Hepatocyte (in vitro differentiated cells): Measurements from ENCODE around the gene WNT1. TPM values are rescaled to one million over a fixed set of nuclear protein-coding genes. Genes with fewer than 3 reads are reported as not detected.

Experiments used
- DNase-seq: peaks from one replicate; pipeline ENCODE4 v3.0.0-alpha.2; 2016; ENCODE audit warnings: low spot score
- H2AFZ ChIP-seq: fragments of 200-600 bp; sonication (generic); 2 replicates; pipeline ENCODE4 v1.6.0; 2016; ENCODE audit warnings: antibody characterized with exemption, mild to moderate bottlenecking
- H3K27ac ChIP-seq: fragments of 200-600 bp; sonication (generic); 2 replicates; pipeline ENCODE4 v1.5.1; 2016; ENCODE audit warnings: mild to moderate bottlenecking
- H3K27me3 ChIP-seq: fragments of 200-600 bp; sonication (generic); 2 replicates; pipeline ENCODE4 v1.6.1; 2016
- H3K36me3 ChIP-seq: fragments of 200-600 bp; sonication (generic); replicated peaks from 2 replicates; pipeline ENCODE4 v1.5.1; 2016; ENCODE audit warnings: low read depth; ENCODE audit not compliant: insufficient read depth
- H3K4me1 ChIP-seq: fragments of 200-600 bp; sonication (generic); 2 replicates; pipeline ENCODE4 v1.5.1; 2016; ENCODE audit warnings: mild to moderate bottlenecking, moderate library complexity; ENCODE audit not compliant: insufficient read depth
- H3K4me2 ChIP-seq: fragments of 200-600 bp; sonication (generic); 2 replicates; pipeline ENCODE4 v1.6.0; 2016
- H3K4me3 ChIP-seq: fragments of 200-600 bp; sonication (generic); 2 replicates; pipeline ENCODE4 v1.5.1; 2016; ENCODE audit warnings: mild to moderate bottlenecking
- H3K79me2 ChIP-seq: fragments of 200-600 bp; sonication (generic); 2 replicates; pipeline ENCODE4 v1.6.0; 2017; ENCODE audit warnings: mild to moderate bottlenecking
- H3K9me2 ChIP-seq: fragments of 200-600 bp; sonication (generic); replicated peaks from 2 replicates; pipeline ENCODE4 v1.6.0; 2017; ENCODE audit warnings: mild to moderate bottlenecking; ENCODE audit not compliant: insufficient read depth
- H3K9me3 ChIP-seq: fragments of 200-600 bp; sonication (generic); 2 replicates; pipeline ENCODE4 v1.5.1; 2016; ENCODE audit warnings: low read depth, mild to moderate bottlenecking
- H4K20me1 ChIP-seq: fragments of 200-600 bp; sonication (generic); 2 replicates; pipeline ENCODE4 v1.6.0; 2016; ENCODE audit warnings: mild to moderate bottlenecking; ENCODE audit not compliant: insufficient read depth, poor library complexity, severe bottlenecking
- CTCF ChIP-seq: fragments of 200-600 bp; sonication (generic); IDR thresholded peaks from 2 replicates; pipeline ENCODE4 v1.5.1; 2016; ENCODE audit warnings: antibody characterized with exemption, mild to moderate bottlenecking; ENCODE audit not compliant: poor library complexity
- EZH2 ChIP-seq: fragments of 200-600 bp; sonication (generic); IDR thresholded peaks from 2 replicates; pipeline ENCODE4 v1.6.1; 2016; ENCODE audit warnings: antibody characterized with exemption, mild to moderate bottlenecking, borderline replicate concordance
- EZH2phosphoT487 ChIP-seq: fragments of 200-600 bp; sonication (generic); IDR thresholded peaks from one replicate; pipeline ENCODE4 v1.6.1; 2018; ENCODE audit warnings: antibody characterized with exemption, mild to moderate bottlenecking, low read depth, moderate library complexity; ENCODE audit not compliant: unreplicated experiment, severe bottlenecking
- WGBS: methylation state at CpG from one replicate; pipeline ENCODE4 v1.1.6; 2016; ENCODE audit warnings: low lambda C conversion rate; ENCODE audit errors: missing lambda C conversion rate; 5-methylcytosine and 5-hydroxymethylcytosine counted together
- polyA plus RNA-seq: library from polyadenylated mRNA; unstranded; fragments of >200 nt; fragmentation: Nextera tagmentation; extraction: Ambion mirVana; gene quantifications from 2 replicates; pipeline ENCODE4 v1.2.1, GENCODE V29; 2016
- total RNA-seq: library from RNA; depleted of rRNA; stranded (reverse); fragments of >200 nt; gene quantifications from 2 replicates; pipeline ENCODE4 v1.2.3, GENCODE V29; 2014

WNT1 gene
- total and polyA plus RNA-seq, 2 experiments from 2014 or later: not detected

GRCh38 chr12:48991247-48992050 is 13.3 kb downstream of the WNT1 start:
- DNase-seq: no peak

GRCh38 chr12:48993787-48994186 is 15.7 kb downstream of the WNT1 start:
- H3K4me3 ChIP-seq: no peak overlapping the region
- no peaks in the 10 kb centered on the region for H3K9me3 ChIP-seq
- WGBS: 55% methylated on average over 3 of the region's 3 CpGs
- H4K20me1 ChIP-seq: no peaks in the 10 kb centered on the region
- no peaks in the 10 kb centered on the region for H3K79me2 ChIP-seq
- DNase-seq: no peak
- H3K4me1 ChIP-seq: peaks cover 6% of the 10 kb centered on the region
- no peak overlapping the region for H2AFZ ChIP-seq
- no peak for TF ChIP-seq EZH2phosphoT487
- no peak overlapping the region for H3K27ac ChIP-seq
- peaks cover 58% of the 10 kb centered on the region for H3K27me3 ChIP-seq
- H3K36me3 ChIP-seq: no peaks in the 10 kb centered on the region
- no peaks in the 10 kb centered on the region for H3K9me2 ChIP-seq
- no peak overlapping the region for H3K4me2 ChIP-seq

More at GRCh38 chr12:48991247-48992050, 13.3 kb downstream of the WNT1 start:
- Histone ChIP-seq H3K27ac (no peak overlapping the region), H3K9me2 (no peaks in the 10 kb centered on the region), H3K27me3 (peaks cover 62% of the 10 kb centered on the region), H3K36me3 (no peaks in the 10 kb centered on the region), H3K4me1 (no peaks in the 10 kb centered on the region), H3K4me2 (no peak overlapping the region), H2AFZ (no peak overlapping the region), H3K79me2 (no peaks in the 10 kb centered on the region), H4K20me1 (no peaks in the 10 kb centered on the region), H3K4me3 (no peak overlapping the region), H3K9me3 (no peaks in the 10 kb centered on the region)
- no peak for TF ChIP-seq EZH2
- TF ChIP-seq CTCF: no peak
- no peak for TF ChIP-seq EZH2phosphoT487
- 70% methylated on average over 8 of the region's 8 CpGs for WGBS

- H3K9me2 ChIP-seq: no peaks in the 10 kb centered on the region
- no peak overlapping the region for H3K27ac ChIP-seq
- no peak for DNase-seq
- TF ChIP-seq EZH2phosphoT487 (no peak), EZH2 (no peak)
- no peaks in the 10 kb centered on the region for H3K36me3 ChIP-seq
- no peak overlapping the region for H3K4me2 ChIP-seq
- H3K79me2 ChIP-seq: no peaks in the 10 kb centered on the region
- H4K20me1 ChIP-seq: no peaks in the 10 kb centered on the region
- H3K27me3 ChIP-seq: peaks cover 55% of the 10 kb centered on the region
- H3K9me3 ChIP-seq: no peaks in the 10 kb centered on the region
- H2AFZ ChIP-seq: no peak overlapping the region
- peaks cover 12% of the 10 kb centered on the region for H3K4me1 ChIP-seq
- 48% methylated on average over 16 of the region's 32 CpGs for WGBS
- no peak overlapping the region for H3K4me3 ChIP-seq
These were observed 16.3 kb downstream of the WNT1 start for GRCh38 chr12:48994224-48995085.

GRCh38 chr12:48995086-48995879 is 17.2 kb downstream of the WNT1 start:
- no peak overlapping the region for H2AFZ ChIP-seq
- no peaks in the 10 kb centered on the region for H3K9me3 ChIP-seq
- 15% methylated on average over 32 of the region's 32 CpGs for WGBS
- peak overlapping the region; percentile 73 for H3K4me2 ChIP-seq
- H3K36me3 ChIP-seq: no peaks in the 10 kb centered on the region
- H4K20me1 ChIP-seq: no peaks in the 10 kb centered on the region
- no peaks in the 10 kb centered on the region for H3K79me2 ChIP-seq
- no peak overlapping the region for H3K27ac ChIP-seq
- H3K9me2 ChIP-seq: no peaks in the 10 kb centered on the region
- TF ChIP-seq EZH2phosphoT487 (no peak), EZH2 (no peak), CTCF (peak; percentile 76)
- peak; percentile 94 for DNase-seq
- H3K4me1 ChIP-seq: peaks cover 19% of the 10 kb centered on the region
- H3K4me3 ChIP-seq: no peak overlapping the region
- peaks cover 59% of the 10 kb centered on the region for H3K27me3 ChIP-seq
